Thymus (tissue), 11 donors: ENCODE results near the gene ZMIZ1. TPM values are rescaled to one million over a fixed set of nuclear protein-coding genes. Genes with fewer than 3 reads are reported as not detected.
"Not testable (repeated sequence)": the region's sequence is repeated elsewhere in the genome, so short reads cannot be mapped to it uniquely, and the experiment has no call there.

Source experiments
- DNase-seq, 9 donors: peaks; one replicate each; pipeline ENCODE4 v3.0.0-alpha.2; 2013; ENCODE audit warnings: low spot score in 9 of 9, low read depth in 6 of 9, missing footprints in 1 of 9
- H3K27ac ChIP-seq, 2 donors: one replicate each; pipeline ENCODE4 v1.5.1; 2013; ENCODE audit warnings: control low read depth in 1 of 2, low read depth in 1 of 2, low read length in 1 of 2, mild to moderate bottlenecking in 1 of 2, moderate library complexity in 1 of 2
- H3K27me3 ChIP-seq, 2 donors: one replicate each; pipeline ENCODE4 v1.5.1; 2013; ENCODE audit warnings: low read length in 1 of 2; ENCODE audit not compliant: control insufficient read depth in 2 of 2, insufficient read depth in 1 of 2
- H3K36me3 ChIP-seq, 2 donors: one replicate each; pipeline ENCODE4 v1.5.1; 2013; ENCODE audit warnings: low read length in 1 of 2, mild to moderate bottlenecking in 1 of 2, moderate library complexity in 1 of 2; ENCODE audit not compliant: control insufficient read depth in 2 of 2, insufficient read depth in 2 of 2
- H3K4me1 ChIP-seq, 2 donors: one replicate each; pipeline ENCODE4 v1.5.1; 2013; ENCODE audit warnings: low read length in 2 of 2; ENCODE audit not compliant: control insufficient read depth in 2 of 2, insufficient read depth in 2 of 2
- H3K4me3 ChIP-seq, 2 donors: one replicate each; pipeline ENCODE4 v1.5.1; 2013; ENCODE audit warnings: low read length in 2 of 2, control low read depth in 1 of 2, mild to moderate bottlenecking in 1 of 2
- H3K9me3 ChIP-seq, 2 donors: one replicate each; pipeline ENCODE4 v1.5.1; 2013; ENCODE audit warnings: low read length in 1 of 2, mild to moderate bottlenecking in 1 of 2; ENCODE audit not compliant: control insufficient read depth in 2 of 2, insufficient read depth in 1 of 2
- WGBS: extraction: QIAGEN DNeasy Blood & Tissue Kit; methylation state at CpG from one replicate; pipeline ENCODE4 v1.1.7; 2013; 5-methylcytosine and 5-hydroxymethylcytosine counted together
- polyA plus RNA-seq: library from polyadenylated mRNA; stranded (reverse); fragments of 200-250 nt; gene quantifications from one replicate; pipeline ENCODE4 v1.2.3, GENCODE V29; 2013
- total RNA-seq: library from RNA; stranded (reverse); fragments of 120-200 nt; gene quantifications from one replicate; pipeline ENCODE4 v1.2.4, GENCODE V29; 2013
- donor health status: healthy.

The ZMIZ1 gene
- total and polyA plus RNA-seq, 2 donors, result 7.4 to 14.2 TPM

GRCh38 chr10:79274279-79275104 lies 205.7 kb downstream of the ZMIZ1 start:
- H3K9me3 ChIP-seq, result no peaks in the 10 kb centered on the region
- H3K36me3 ChIP-seq, result peaks cover 22 to 31% of the 10 kb centered on the region in 2 donors
- 97% methylated on average over 32 of the region's 32 CpGs for WGBS
- H3K4me3 ChIP-seq, result no peak overlapping the region
- no peak for DNase-seq
- peaks cover 0 to 8% of the 10 kb centered on the region in 2 donors for H3K4me1 ChIP-seq
- H3K27ac ChIP-seq, result no peak overlapping the region
- H3K27me3 ChIP-seq, result no peaks in the 10 kb centered on the region

- Histone ChIP-seq H3K4me1 (peaks cover 0 to 5% of the 10 kb centered on the region in 2 donors), H3K9me3 (no peaks in the 10 kb centered on the region), H3K27me3 (no peaks in the 10 kb centered on the region), H3K27ac (no peak overlapping the region), H3K36me3 (peaks cover 17 to 26% of the 10 kb centered on the region in 2 donors), H3K4me3 (no peak overlapping the region)
- WGBS, result 95% methylated on average over 3 of the region's 3 CpGs
- DNase-seq, result no peak
These were observed 206.3 kb downstream of the ZMIZ1 start for GRCh38 chr10:79275105-79275430.

GRCh38 chr10:79275431-79275851 lies 206.7 kb downstream of the ZMIZ1 start:
- Histone ChIP-seq H3K4me3 (no peak overlapping the region), H3K27ac (no peak overlapping the region), H3K4me1 (peaks cover 0 to 5% of the 10 kb centered on the region in 2 donors), H3K36me3 (peaks cover 14 to 24% of the 10 kb centered on the region in 2 donors), H3K9me3 (no peaks in the 10 kb centered on the region), H3K27me3 (no peaks in the 10 kb centered on the region)
- WGBS, result 97% methylated on average over 10 of the region's 10 CpGs
- DNase-seq, result no peak

- Histone ChIP-seq H3K27ac (no peak overlapping the region), H3K9me3 (no peaks in the 10 kb centered on the region), H3K4me3 (no peak overlapping the region), H3K36me3 (peaks cover 27 to 30% of the 10 kb centered on the region in 2 donors), H3K4me1 (peaks cover 0 to 2% of the 10 kb centered on the region in 2 donors), H3K27me3 (no peaks in the 10 kb centered on the region)
- WGBS, result 98% methylated on average over 13 of the region's 13 CpGs
- no peak for DNase-seq
These were observed 209.0 kb downstream of the ZMIZ1 start for GRCh38 chr10:79277579-79278269.

- not testable (repeated sequence) for H3K4me3 ChIP-seq, H3K4me1 ChIP-seq, DNase-seq, H3K27ac ChIP-seq, H3K9me3 ChIP-seq, H3K27me3 ChIP-seq
- WGBS, result 98% methylated on average over 33 of the region's 33 CpGs
- H3K36me3 ChIP-seq, result peaks cover 26 to 34% of the 10 kb centered on the region in 2 donors
These were observed 210.3 kb downstream of the ZMIZ1 start for GRCh38 chr10:79279047-79279446.

GRCh38 chr10:79280956-79281355 lies 212.2 kb downstream of the ZMIZ1 start:
- H3K9me3 ChIP-seq, result no peaks in the 10 kb centered on the region
- H3K27ac ChIP-seq, result no peak overlapping the region
- no peaks in the 10 kb centered on the region for H3K27me3 ChIP-seq
- no peak for DNase-seq
- 98% methylated on average over 6 of the region's 6 CpGs for WGBS
- no peak overlapping the region for H3K4me3 ChIP-seq
- H3K4me1 ChIP-seq, result peaks cover 3 to 8% of the 10 kb centered on the region in 2 donors
- peaks cover 24 to 39% of the 10 kb centered on the region in 2 donors for H3K36me3 ChIP-seq

- Histone ChIP-seq H3K27me3 (no peaks in the 10 kb centered on the region), H3K27ac (no peak overlapping the region), H3K4me3 (no peak overlapping the region), H3K9me3 (no peaks in the 10 kb centered on the region), H3K36me3 (peaks cover 21 to 41% of the 10 kb centered on the region in 2 donors), H3K4me1 (peaks cover 15 to 23% of the 10 kb centered on the region in 2 donors)
- no peak for DNase-seq
- WGBS, result 95% methylated on average over 11 of the region's 11 CpGs
These were observed 213.6 kb downstream of the ZMIZ1 start for GRCh38 chr10:79282388-79282787.

GRCh38 chr10:79283616-79284015 lies 214.8 kb downstream of the ZMIZ1 start:
- Histone ChIP-seq H3K27ac (no peak overlapping the region), H3K36me3 (peaks cover 13 to 45% of the 10 kb centered on the region in 2 donors), H3K27me3 (no peaks in the 10 kb centered on the region), H3K9me3 (no peaks in the 10 kb centered on the region), H3K4me3 (no peak overlapping the region), H3K4me1 (peaks cover 15 to 29% of the 10 kb centered on the region in 2 donors)
- DNase-seq, result no peak
- WGBS, result 80% methylated on average over 3 of the region's 3 CpGs

GRCh38 chr10:79284158-79284871 lies 215.5 kb downstream of the ZMIZ1 start:
- DNase-seq, result no peak
- 90% methylated on average over 7 of the region's 7 CpGs for WGBS
- no peak overlapping the region for H3K4me3 ChIP-seq
- peaks cover 15 to 29% of the 10 kb centered on the region in 2 donors for H3K4me1 ChIP-seq
- peaks cover 11 to 46% of the 10 kb centered on the region in 2 donors for H3K36me3 ChIP-seq
- H3K9me3 ChIP-seq, result no peaks in the 10 kb centered on the region
- H3K27me3 ChIP-seq, result no peaks in the 10 kb centered on the region
- H3K27ac ChIP-seq, result no peak overlapping the region
